GM19324 (cell line): ENCODE measurements around the gene AGBL1.

Experiments
- ATAC-seq: cut with Tn5 transposase; IDR thresholded peaks from one replicate; pipeline ENCODE4 v1.9.1; 2021; ENCODE audit warnings: mild to moderate bottlenecking, moderate library complexity; ENCODE audit not compliant: unreplicated experiment, low FRiP score

Gene AGBL1

DNA sequence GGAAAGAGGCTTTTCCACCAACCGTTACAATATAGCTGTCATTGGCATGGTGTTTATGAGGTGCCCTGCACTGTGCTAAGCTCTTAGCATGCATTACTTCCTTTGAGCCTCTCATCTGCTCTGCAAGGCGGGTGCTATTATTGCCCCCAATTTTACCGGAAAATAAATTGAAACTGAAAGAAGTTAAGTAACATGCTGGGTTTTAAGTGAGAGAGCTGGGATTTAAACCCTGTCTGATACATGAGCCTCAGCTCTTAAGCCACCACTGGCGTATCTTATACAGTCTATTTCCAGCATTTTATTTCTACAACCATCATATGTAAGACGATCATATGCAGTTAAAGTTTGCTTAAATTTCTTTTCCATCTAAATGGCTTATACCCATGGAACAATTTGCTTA lies 81.6 kb downstream of the AGBL1 start:
- no peak for ATAC-seq

DNA sequence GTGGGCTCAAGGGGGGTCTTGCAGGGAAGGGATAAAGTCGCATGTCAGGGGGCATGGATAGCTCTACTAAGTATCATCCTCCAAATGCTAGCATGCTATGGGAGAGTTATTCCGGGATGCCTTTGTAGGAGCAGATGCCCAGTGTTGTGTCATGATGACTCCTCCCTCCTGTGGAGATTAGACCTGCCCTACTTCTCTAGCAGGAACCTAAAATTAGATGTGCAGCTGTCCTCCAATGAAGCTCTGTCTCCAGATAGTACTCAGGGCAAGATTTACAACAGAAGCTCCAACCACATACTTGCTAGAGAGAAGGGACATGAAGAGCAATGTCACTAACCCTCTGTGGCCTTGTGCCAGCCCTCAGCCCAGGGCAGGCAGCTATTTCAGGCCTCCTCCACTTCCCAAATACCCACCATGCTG lies 82.5 kb downstream of the AGBL1 start:
- ATAC-seq: no peak

DNA sequence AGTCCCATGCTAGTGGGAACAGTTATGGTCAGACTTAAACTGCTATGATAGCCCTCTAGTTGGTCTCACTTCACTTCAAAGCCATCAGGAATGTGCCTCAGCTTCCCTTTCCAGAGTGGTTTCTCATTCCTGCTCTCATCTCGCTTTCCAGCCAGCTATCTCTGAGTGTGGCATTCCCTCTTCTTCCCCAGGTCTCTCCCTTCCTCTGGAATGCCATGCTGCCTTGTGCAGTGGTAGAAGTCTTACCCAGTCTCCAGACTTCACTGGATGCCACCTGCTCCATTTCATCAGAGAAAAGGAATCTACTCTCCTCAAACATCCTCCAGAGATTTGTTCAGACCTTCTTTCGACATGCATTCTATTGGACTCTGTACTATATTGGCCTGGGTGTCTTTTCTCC lies 83.0 kb downstream of the AGBL1 start:
- ATAC-seq: no peak

DNA sequence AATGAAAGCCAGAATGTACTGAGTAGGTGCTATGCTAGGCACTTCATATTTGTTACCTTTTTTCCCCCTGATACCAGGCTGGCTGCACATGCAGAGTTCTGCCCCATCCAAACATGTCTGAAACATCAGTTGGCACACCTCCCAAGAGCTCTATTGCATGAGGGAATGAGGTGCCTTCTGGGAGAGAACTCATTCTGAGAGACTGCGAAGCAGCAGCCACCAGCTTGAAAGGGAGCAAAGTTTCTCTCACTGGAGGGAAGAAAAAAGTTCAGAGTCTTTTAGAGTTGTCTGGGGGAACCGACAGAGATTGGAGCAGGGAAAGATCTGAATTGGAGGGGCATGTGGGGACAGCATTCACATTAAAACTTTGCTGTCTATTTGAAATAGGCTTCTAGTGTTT lies 84.1 kb downstream of the AGBL1 start:
- ATAC-seq: no peak

DNA sequence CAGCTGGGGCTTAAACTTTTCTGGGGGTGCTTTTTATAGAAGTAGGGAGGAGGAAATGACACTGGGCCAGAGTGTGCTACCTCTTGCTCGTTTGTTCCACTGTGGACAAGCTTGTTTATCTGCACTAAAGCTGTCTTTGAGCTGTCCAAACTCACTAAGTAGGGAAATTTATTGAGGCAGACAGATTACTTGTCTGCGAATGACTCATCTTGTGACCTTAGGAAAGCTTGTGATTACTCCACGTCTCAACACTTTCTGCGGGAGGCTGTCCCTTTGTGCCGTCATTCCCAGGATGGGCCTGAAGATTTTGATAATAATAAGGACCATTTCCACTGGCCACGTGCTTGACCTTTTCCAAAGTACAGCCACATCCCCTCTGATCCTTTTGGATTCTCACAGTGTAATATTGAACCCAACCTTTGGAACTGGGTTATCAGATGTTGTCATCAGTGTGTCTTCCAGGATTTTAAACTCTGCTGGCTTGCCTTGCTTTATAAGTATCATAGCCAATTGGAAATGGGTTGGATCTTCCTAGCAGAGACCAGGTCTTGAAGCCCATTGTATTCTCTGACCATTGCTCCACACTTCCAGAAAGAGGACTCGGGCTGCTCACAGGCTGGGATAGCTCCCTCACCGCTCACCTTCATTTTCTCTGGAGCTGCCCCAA lies 84.7 kb downstream of the AGBL1 start:
- no peak for ATAC-seq

DNA sequence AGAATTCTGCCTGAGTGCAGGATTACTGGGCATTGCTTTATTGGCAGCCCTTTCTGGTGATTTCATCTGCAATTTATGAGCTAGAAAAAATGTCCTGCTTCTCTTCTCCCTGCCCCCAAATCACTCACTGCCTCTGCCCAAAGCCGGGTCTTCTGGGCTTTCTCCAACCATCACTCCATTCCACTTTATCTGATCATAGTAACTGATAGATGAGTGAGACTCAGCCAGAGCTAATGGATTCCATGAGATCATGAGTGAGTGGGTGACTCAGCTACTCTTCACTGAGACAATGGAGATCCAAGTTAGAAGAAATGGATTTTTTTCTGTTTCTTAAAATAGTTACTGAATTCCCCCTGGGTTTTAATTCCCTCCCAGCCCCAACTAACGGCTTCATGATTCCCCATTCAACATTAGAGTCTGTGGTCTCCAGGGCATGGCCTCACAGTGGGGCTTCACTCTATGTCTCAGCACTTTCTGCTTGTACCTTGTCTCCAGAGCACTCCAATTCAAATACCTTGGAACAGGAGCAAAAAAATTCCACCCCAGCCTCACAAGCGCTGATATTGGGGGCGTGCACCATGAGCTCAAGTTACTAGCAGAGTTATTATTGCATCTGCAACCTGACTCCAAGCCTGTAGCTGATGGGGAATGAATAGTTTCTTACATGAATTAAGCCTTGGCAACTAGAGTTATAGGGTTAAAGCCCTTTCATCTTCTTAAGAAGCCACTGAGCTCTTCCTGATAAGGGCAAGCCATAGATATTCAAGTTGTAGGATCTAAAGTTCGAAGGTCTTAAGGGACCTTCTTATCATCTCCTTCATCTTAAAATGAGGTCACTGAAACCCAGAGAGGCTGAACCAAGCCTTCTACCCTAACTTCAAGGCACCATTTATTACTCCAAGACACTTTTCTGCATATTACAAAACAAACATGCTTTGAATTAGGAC lies 85.9 kb downstream of the AGBL1 start:
- no peak for ATAC-seq

DNA sequence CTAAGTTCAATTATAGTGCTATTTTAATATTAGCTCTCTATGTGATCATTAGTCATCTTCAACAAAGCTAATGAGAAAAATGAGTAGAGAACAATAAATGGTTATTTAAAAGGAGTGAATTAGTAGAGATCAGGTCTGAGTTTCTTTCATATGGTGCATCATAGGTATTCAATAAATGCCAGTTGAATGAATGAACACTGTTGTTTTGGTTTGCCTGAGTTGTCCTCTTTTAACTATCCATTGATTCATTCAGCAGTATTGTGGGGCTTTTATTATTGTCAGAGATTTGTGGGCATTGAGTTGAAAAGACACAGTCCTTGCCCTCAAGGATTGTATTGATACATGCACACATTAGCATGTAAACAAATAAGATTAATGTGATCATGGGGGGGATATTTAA lies 88.2 kb downstream of the AGBL1 start:
- ATAC-seq: no peak

DNA sequence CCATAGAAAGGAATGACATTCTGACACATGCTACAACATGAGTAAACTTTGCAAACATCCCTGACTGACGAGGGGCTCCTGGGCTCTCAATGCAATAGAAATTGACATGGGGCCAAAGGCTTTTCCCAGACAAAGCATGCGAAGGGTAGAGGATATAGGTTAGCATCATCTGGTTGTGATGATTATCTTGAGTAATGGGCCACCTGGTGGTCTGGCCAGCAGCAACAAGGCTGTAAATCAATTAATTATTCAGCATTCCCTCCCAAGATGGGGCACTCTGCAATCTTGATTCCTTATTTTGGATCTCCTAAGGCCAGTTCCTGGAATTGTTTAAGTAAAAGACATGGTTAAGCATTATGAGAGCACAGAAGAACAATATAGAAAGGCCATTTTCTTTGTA lies 99.2 kb downstream of the AGBL1 start:
- no peak for ATAC-seq

DNA sequence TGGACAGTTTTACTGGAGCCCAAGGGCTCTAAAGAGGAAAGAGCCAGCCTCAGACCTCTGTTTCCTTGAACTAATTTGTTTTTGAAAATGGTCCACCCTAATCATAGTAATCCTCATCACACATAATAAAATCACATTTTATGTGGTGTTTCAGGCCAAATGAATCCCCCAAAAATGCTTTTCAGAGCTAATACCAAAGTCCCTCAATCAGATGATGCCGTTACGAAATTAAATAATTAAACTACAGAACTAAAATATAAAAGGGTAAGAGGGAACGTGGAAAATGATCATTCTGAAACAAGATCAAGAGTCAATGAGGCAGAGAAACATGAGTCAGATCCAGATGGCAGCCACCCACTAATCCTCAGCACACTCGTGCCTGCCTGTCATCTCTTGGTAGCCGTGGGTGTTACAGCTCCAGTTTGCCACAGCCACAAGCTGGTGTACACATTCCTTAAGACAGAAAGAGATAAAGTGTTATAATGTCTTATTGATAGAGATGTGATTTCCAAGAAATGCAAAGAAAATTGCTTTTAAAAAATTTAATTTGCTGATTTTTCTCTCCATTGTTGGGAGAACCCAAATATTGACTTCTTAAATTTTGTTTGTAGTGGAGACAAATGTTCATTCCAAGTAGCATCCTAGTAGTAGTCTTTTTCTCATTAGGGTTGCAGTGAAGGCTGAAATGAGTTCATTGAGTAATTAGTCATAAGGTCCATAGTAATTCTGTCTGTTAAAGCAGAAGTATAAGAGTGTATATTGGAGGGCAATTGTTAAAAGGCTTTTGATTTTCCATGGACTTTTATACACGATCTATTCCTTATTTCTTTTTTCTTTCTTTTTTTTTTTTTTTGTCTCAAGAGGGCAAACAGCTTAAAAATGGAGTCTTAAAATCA lies 104.2 kb downstream of the AGBL1 start:
- no peak for ATAC-seq

DNA sequence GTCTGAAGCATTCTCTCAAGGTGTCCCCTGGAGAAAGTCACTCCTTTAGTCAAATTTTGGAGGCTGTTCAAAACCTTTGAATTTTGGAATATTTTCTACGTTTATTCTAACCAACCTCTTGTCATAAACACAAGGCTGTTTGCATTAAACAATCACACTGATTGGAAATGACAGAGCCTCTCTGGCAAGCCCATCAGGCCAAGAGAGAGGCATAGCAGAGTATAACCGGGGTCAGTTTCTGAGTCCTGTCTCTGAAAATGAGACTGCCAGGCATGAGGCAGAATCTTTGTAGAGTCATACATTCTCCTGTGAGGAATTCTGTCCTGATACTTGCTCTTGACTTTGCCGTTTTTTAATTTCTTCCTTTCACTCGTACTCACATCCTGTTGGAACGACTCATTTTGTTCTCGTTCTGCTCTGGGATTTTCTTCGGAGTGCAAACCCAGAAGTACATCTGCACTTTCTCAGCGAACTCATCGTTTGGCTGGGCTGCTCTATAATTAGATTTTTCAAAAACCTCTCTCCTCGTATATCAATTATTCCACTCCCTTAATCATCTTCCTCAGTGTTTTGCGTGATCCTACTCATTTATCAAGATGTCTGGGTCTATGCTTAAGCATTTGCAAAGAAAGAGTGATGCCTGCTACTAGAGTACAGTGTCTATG lies 114.2 kb downstream of the AGBL1 start:
- ATAC-seq: no peak

DNA sequence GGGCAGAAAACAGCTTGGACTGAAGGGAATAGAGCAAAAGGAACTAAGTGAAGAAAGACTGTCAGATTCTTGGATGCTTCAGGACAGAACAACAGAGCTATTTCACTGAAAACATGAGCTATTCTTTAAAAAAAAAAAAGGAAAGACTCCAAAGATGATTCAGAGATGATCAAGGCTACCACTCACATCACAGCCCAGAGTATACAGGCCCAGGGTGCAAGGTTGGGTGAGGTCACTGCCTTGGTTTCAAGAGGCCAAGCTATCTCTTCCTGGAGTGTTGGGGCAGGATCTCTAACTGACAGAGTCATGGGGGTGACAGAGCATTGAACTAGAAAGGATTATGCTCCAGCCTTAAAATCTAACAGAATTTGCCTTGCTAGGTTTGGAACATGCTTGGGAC lies 118.1 kb downstream of the AGBL1 start:
- no peak for ATAC-seq

DNA sequence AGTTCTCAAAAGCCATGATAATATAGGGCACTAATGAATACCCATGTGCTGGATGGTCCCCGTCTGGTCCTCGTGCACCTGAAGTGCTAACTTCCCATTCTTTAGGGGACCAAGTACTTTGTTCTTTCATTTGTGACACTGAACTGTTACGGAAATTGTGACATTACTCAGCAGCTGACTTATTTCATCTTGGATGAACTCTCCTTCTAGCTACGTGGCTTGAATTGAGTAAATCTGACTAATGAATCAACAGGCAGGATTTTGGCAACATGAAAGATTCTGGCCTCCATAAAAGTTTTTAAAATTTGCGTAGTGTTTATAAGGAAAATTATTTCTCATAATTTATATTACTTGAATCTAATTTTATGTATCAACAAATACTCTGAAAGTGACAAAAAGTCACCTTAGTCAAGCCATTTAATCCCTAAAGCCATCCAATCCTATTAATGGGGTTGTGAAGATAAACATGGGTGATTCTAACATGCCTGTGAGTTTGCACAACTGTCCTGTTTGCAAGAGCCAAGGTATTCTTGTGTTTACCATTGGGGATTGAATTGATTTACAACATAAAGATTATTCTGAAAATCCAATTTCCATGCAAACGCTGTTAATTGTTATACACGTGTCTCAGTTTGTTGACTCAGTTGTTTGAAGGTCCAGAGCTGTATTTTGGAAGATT lies 119.9 kb downstream of the AGBL1 start:
- no peak for ATAC-seq

DNA sequence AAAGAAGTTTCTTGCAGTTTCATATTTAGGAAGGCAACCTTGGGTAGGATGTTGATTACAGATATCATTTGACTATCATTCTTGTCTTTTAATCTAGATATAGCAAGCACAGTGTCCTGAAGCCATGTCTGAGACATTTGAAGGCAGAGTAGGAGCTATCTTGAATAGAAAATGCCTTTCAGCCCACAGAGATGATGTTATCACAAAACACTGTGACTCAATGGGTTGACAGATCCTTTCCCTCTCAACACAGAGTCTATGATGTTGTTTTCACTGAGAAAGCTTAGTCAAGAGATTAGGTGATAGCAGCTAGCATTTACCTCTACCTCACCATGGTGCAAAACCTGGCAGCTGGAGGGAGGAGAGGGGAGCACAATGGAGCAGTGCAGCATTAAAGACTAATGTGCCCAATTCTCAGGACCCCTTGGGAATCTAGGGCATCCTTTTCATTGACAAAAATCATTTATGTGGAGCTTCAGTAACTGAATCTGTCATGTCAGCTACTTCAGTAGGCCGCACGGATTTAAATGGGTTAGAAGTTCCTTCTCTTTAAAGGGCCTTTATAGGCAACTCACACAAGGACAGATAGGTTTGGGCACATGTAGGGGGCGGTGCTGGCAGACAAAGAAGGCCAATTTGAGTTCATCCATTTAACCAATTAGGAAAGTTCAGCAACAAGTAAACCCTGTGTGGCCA lies 121.8 kb downstream of the AGBL1 start:
- no peak for ATAC-seq

DNA sequence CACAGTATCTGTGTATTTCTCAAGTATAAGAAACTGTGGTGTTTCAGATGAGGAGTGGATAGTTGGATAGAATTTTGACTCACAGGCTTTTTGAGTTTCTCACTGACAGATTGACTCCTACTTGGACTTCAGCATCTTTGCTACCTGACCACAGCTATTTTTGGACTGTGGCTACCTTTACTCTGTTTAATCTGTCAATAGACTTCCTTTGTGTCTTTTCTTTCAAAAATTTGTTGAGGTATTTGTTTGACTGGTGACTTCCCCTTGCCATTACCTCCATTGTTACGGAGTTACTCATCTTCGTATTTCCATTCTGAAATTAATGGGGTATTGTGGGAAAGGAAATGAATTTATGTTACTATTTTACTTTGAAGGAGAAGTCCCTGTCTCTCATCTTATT lies 123.8 kb downstream of the AGBL1 start:
- ATAC-seq: no peak

DNA sequence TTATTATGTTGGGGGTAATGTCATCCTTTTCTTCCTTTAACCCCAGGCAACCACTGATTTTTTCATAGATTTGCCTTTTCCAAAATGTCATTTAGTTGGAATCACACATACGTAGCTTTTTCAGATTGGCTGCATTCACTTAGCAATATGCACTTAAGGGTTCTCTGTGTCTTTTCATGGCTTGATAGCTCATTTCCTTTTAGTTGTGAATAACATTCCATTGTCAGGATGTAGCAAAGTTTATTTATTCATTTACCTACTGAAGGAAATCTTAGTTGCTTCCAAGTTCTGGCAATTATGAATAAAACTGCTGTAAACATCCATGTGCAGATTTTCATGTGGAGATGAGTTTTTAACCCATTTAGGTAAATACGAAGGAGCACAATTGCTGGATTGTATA lies 125.4 kb downstream of the AGBL1 start:
- ATAC-seq: no peak

DNA sequence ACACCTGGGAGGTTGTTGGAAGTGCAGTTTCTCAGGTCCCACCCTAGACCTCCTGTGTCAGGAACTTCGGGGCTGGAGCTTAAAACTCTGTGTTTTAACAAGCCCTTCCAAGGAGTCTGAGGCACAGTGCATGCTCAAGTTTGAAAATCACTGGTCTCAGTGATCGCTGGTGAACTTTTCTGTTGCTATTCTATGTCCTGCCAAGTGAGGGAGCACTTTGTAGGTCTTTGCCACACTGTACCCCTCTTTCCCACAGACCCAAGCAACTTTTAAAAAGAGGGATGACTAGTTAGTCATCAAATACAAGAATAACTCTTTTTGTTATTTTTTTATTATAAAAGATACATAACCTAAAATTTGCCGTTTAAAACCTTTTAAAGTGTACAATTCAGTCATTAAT lies 133.7 kb downstream of the AGBL1 start:
- ATAC-seq: no peak

DNA sequence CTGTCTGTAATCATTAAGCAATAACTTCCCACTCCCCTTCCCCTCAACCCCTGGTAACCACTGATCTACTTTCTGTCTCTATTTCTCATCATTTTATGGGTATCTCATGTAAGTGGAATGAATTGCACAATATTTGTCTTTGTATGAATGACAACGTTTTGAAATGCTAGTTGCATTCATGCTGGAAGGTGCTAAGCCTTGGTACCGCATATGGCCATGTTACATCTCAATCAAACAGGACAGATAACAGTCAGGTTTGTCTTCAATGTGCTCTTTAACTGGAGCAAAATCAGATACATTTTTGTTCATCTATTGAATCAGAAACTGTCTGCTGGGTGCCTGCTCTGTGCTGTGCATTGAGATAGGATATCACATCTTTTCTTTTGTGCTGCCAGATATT lies 134.2 kb downstream of the AGBL1 start:
- ATAC-seq: no peak

DNA sequence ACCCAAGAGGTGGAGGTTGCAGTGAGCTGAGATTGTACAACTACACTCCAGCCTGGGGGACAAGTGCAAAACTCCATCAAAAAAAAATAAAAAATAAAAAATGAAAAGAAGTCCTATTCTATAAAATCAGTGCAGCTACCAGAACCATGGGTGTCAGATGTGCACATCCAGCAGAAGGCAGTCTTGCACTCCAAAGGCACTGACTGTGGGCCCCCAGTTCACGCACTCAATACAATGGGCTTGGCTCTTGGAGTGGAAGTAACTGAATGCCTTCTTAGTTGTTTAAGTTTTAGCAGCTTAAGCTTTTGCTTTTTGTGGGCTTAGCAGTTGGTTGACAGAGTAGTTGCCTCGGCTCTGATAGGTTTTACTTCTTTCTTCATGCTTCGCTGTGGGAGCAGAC lies 141.4 kb downstream of the AGBL1 start:
- ATAC-seq: no peak

DNA sequence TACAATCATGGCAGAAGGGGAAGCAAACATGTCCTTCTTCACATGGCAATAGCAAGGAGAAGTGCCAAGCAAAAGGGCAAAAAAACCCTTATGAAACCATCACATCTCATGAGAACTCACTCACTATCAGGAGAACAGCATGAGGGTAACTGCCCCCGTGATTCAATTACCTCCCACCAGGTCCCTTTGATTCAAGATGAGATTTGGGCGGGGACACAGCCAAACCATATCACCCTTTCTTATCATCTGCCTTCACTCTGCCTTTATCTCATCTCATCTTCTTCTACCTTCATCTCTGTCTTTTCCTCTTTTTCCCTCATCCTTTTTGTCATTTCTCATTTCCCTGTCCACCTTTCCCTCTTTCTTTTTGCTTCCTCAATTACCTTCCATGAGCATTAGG lies 149.6 kb downstream of the AGBL1 start:
- ATAC-seq: no peak
